ENCODE results near the gene NKAIN2.

NKAIN2 gene

DNA sequence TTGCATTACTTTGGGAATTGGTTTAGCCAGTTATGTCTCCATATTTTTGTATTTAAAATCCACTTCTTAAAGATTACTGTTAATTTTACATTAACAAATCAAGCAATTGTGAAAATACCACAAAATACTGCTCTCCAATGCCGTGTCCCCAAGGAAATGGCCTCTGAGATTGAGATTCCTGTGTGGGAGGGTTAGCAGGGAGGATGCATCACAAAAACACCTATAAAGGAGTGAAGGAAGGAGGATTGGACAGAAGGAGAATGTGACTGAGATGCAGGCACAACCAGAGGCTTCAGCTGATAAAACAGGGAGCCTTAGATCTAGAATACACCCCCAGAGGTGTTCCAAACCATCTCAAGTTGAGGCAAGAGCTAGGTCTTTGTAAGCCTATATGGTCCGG, 34.2 kb upstream of the NKAIN2 start (continued):
- TF ChIP-seq, protein P1, sequence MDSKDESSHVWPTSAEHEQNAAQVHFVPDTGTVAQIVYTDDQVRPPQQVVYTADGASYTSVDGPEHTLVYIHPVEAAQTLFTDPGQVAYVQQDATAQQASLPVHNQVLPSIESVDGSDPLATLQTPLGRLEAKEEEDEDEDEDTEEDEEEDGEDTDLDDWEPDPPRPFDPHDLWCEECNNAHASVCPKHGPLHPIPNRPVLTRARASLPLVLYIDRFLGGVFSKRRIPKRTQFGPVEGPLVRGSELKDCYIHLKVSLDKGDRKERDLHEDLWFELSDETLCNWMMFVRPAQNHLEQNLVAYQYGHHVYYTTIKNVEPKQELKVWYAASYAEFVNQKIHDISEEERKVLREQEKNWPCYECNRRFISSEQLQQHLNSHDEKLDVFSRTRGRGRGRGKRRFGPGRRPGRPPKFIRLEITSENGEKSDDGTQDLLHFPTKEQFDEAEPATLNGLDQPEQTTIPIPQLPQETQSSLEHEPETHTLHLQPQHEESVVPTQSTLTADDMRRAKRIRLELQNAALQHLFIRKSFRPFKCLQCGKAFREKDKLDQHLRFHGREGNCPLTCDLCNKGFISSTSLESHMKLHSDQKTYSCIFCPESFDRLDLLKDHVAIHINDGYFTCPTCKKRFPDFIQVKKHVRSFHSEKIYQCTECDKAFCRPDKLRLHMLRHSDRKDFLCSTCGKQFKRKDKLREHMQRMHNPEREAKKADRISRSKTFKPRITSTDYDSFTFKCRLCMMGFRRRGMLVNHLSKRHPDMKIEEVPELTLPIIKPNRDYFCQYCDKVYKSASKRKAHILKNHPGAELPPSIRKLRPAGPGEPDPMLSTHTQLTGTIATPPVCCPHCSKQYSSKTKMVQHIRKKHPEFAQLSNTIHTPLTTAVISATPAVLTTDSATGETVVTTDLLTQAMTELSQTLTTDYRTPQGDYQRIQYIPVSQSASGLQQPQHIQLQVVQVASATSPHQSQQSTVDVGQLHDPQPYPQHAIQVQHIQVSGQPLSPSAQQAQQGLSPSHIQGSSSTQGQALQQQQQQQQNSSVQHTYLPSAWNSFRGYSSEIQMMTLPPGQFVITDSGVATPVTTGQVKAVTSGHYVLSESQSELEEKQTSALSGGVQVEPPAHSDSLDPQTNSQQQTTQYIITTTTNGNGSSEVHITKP (tag by site-specific recombination; IDR thresholded peaks at IDR 0.05) = no peak
- TF ChIP-seq SCRT2 (tag by site-specific recombination; IDR thresholded peaks at IDR 0.05) (no peak), TRIM28 (IDR thresholded peaks at IDR 0.05; ENCODE audit: borderline replicate concordance, low read length) (no peak)

DNA sequence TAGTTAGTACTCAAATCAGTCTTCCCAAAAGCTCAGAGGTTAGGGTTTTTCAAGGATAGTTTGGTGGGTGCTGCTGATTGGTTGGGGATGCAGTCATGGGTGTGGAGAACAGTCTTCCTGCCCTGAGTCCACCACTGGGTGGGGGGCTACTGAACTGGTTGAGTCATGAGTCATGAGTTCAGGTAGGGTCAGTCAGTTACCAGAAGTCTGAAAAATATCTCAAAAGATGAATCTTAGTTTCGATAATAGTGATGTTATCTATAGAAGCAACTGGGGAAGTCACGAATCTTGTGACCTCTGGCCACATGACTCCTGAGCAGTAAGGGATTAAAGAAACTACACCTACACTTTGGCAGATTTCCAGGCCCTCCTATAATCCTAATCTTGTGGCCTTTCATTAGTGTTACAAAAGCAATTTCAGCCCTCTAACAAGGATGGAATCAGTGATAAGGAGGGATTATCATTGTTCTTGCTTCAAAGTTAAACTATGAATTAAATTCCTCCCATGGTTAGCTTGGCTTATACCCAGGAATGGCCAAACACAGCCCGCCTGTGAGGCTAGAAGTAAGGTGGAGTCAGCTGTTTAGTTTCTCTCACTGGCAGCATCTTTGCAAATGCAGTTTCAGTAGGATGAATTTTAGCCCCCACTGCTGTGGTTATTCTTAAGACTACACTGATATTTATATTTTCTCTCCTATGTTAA, 33.3 kb upstream of the NKAIN2 start:
- POLR2A ChIA-PET = no interaction called here

DNA sequence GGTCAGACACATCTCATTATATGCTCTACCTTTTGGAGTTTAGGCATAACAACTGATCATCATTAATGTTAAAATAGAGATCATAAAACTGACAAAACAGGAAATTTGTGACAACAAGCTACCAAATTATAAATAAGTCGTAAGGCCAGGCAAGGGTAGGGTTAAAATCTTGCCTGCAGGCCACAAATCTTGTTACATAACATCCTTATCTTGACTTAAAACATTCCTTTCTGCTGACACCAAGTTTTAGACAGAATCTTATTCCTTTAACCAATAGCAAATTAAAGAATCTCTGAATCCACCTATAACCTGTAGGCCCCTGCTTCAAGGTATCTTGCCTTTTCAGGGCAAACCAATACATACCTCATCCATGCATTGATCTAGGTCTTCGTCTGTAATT, 32.5 kb upstream of the NKAIN2 start:
- peaks cover 11% of the 10 kb centered on the region for H3K4me1 ChIP-seq (ENCODE audit: control insufficient read depth, insufficient read depth, low read length)
- H3K9me3 ChIP-seq (ENCODE audit: control insufficient read depth, insufficient read depth, low read depth, low read length) = no peaks in the 10 kb centered on the region
- H3K36me3 ChIP-seq (ENCODE audit: control insufficient read depth in 2 of 2, insufficient read depth in 1 of 2, low read length in 2 of 2) = no peaks in the 10 kb centered on the region
- POLR2A ChIA-PET = interaction anchor here (0.6 kb wide), 1 partner anchor 984 kb away, joined by 5 read pairs; no protein-coding TSS in a partner anchor
- H3K27ac ChIP-seq (ENCODE audit: extremely low read depth, low read depth, low read length) = no peak overlapping the region
- TF ChIP-seq ZNF621 (tag by site-specific recombination; IDR thresholded peaks at IDR 0.05) = no peak
- peak; percentile 13 for TF ChIP-seq SETDB1 (IDR thresholded peaks at IDR 0.05; ENCODE audit: insufficient read length, low read length)
- peak; percentile 33; the same call in 1 of the 2 replicates for TF ChIP-seq ZBTB17 (tag by site-specific recombination; IDR thresholded peaks at IDR 0.05)
- CTCF ChIA-PET = interaction anchor here (0.7 kb wide), 1 partner anchor 902 kb away, joined by 3 read pairs; no protein-coding TSS in a partner anchor
- H3K4me3 ChIP-seq (ENCODE audit: low read depth, low read length) = no peak overlapping the region

More for the DNA sequence above, 33.3 kb upstream of the NKAIN2 start:
- TF ChIP-seq, protein P2, sequence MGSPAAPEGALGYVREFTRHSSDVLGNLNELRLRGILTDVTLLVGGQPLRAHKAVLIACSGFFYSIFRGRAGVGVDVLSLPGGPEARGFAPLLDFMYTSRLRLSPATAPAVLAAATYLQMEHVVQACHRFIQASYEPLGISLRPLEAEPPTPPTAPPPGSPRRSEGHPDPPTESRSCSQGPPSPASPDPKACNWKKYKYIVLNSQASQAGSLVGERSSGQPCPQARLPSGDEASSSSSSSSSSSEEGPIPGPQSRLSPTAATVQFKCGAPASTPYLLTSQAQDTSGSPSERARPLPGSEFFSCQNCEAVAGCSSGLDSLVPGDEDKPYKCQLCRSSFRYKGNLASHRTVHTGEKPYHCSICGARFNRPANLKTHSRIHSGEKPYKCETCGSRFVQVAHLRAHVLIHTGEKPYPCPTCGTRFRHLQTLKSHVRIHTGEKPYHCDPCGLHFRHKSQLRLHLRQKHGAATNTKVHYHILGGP (tag by site-specific recombination; IDR thresholded peaks at IDR 0.05) = 0 out of 2 replicates have a peak, but pooled peaks have one; percentile 28
- TF ChIP-seq ZBTB48 (tag by site-specific recombination; IDR thresholded peaks at IDR 0.05) (no peak), ZNF658 (tag by site-specific recombination; IDR thresholded peaks at IDR 0.05) (no peak)
- no peak overlapping the region for H3K4me3 ChIP-seq (ENCODE audit: low read depth, low read length)
- H3K4me1 ChIP-seq (ENCODE audit: control insufficient read depth, insufficient read depth, low read length) = peaks cover 11% of the 10 kb centered on the region
- no peaks in the 10 kb centered on the region for H3K36me3 ChIP-seq (ENCODE audit: control insufficient read depth in 2 of 2, insufficient read depth in 1 of 2, low read length in 2 of 2)
- CTCF ChIA-PET = interaction anchor here (0.5 to 1.5 kb wide), 4 partner anchors 32 to 368 kb away, joined by 3 to 6 read pairs (median 4); no protein-coding TSS in a partner anchor
- H3K9me3 ChIP-seq (ENCODE audit: control insufficient read depth, insufficient read depth, low read depth, low read length) = no peaks in the 10 kb centered on the region
- no peak overlapping the region for H3K27ac ChIP-seq (ENCODE audit: extremely low read depth, low read depth, low read length)

DNA sequence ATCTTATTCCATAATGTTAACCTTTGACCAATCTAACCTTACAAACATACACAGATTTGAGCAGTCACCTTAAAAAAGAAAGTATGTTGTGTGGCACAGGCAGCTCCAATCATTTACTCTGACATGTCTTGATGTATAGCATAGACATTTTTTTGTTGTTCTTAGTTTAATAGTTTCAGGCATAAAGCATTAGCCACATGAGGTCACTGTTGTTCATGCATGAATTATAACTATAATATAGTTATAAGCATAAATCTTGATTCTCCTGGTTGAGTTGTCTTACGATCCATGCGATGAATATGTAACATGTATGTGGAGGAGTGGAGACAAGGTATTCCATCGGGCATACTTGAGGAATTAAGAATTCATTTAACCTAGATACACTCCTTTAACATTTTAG, 26.1 kb upstream of the NKAIN2 start:
- H3K27ac ChIP-seq (ENCODE audit: extremely low read depth, low read depth, low read length) = no peak overlapping the region
- CTCF ChIA-PET = interaction anchor here (0.6 to 2.0 kb wide), 11 partner anchors 14 to 1692 kb away, joined by 3 to 10 read pairs (median 4); no protein-coding TSS in a partner anchor

More for the DNA sequence above, 26.1 kb upstream of the NKAIN2 start:
- Histone ChIP-seq H3K4me3 (ENCODE audit: low read depth, low read length) (no peak overlapping the region), H3K9me3 (ENCODE audit: control insufficient read depth, insufficient read depth, low read depth, low read length) (no peaks in the 10 kb centered on the region), H3K4me1 (ENCODE audit: control insufficient read depth, insufficient read depth, low read length) (no peaks in the 10 kb centered on the region), H3K36me3 (ENCODE audit: control insufficient read depth in 2 of 2, insufficient read depth in 1 of 2, low read length in 2 of 2) (no peaks in the 10 kb centered on the region)
- POLR2A ChIA-PET = no interaction called here
- TF ChIP-seq, protein P3, sequence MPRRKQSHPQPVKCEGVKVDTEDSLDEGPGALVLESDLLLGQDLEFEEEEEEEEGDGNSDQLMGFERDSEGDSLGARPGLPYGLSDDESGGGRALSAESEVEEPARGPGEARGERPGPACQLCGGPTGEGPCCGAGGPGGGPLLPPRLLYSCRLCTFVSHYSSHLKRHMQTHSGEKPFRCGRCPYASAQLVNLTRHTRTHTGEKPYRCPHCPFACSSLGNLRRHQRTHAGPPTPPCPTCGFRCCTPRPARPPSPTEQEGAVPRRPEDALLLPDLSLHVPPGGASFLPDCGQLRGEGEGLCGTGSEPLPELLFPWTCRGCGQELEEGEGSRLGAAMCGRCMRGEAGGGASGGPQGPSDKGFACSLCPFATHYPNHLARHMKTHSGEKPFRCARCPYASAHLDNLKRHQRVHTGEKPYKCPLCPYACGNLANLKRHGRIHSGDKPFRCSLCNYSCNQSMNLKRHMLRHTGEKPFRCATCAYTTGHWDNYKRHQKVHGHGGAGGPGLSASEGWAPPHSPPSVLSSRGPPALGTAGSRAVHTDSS (tag by site-specific recombination; IDR thresholded peaks at IDR 0.05) = no peak
- TF ChIP-seq, protein P4, sequence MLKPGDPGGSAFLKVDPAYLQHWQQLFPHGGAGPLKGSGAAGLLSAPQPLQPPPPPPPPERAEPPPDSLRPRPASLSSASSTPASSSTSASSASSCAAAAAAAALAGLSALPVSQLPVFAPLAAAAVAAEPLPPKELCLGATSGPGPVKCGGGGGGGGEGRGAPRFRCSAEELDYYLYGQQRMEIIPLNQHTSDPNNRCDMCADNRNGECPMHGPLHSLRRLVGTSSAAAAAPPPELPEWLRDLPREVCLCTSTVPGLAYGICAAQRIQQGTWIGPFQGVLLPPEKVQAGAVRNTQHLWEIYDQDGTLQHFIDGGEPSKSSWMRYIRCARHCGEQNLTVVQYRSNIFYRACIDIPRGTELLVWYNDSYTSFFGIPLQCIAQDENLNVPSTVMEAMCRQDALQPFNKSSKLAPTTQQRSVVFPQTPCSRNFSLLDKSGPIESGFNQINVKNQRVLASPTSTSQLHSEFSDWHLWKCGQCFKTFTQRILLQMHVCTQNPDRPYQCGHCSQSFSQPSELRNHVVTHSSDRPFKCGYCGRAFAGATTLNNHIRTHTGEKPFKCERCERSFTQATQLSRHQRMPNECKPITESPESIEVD (tag by site-specific recombination; IDR thresholded peaks at IDR 0.05) = peak; percentile 46; the same call in 1 of the 2 replicates
- TF ChIP-seq ZNF140 (tag by site-specific recombination; IDR thresholded peaks at IDR 0.05) (no peak), ZNF121 (tag by site-specific recombination; IDR thresholded peaks at IDR 0.05) (no peak), ZNF654 (tag by site-specific recombination; IDR thresholded peaks at IDR 0.05; ENCODE audit: low read depth) (peak; percentile 53)
- TF ChIP-seq, protein P5, sequence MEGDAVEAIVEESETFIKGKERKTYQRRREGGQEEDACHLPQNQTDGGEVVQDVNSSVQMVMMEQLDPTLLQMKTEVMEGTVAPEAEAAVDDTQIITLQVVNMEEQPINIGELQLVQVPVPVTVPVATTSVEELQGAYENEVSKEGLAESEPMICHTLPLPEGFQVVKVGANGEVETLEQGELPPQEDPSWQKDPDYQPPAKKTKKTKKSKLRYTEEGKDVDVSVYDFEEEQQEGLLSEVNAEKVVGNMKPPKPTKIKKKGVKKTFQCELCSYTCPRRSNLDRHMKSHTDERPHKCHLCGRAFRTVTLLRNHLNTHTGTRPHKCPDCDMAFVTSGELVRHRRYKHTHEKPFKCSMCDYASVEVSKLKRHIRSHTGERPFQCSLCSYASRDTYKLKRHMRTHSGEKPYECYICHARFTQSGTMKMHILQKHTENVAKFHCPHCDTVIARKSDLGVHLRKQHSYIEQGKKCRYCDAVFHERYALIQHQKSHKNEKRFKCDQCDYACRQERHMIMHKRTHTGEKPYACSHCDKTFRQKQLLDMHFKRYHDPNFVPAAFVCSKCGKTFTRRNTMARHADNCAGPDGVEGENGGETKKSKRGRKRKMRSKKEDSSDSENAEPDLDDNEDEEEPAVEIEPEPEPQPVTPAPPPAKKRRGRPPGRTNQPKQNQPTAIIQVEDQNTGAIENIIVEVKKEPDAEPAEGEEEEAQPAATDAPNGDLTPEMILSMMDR (tag by site-specific recombination; IDR thresholded peaks at IDR 0.05) = peak; percentile 43; the same call in 1 of the 2 replicates
